DMS114 treated with DMSO at 0.1 percent for 48 hours (cell line): ENCODE data around the gene KLF5.
"Not testable (repeated sequence)": the region's sequence is repeated elsewhere in the genome, so short reads cannot be mapped to it uniquely, and the experiment has no call there.

Experiments
- DNase-seq: peaks from one replicate; lab custom pipeline; 2025; ENCODE audit not compliant: unreplicated experiment; lab: John Stamatoyannopoulos, UW

KLF5 gene

GRCh38 chr13:73082895-73083294, 24.1 kb downstream of the KLF5 start:
- DNase-seq: no peak

GRCh38 chr13:73088332-73088935, 29.6 kb downstream of the KLF5 start:
- no peak for DNase-seq

- DNase-seq: no peak
Measured at GRCh38 chr13:73089213-73089612, 30.4 kb downstream of the KLF5 start.

- DNase-seq: no peak
Measured at GRCh38 chr13:73090116-73090822, 31.5 kb downstream of the KLF5 start.

GRCh38 chr13:73090823-73091187, 32.0 kb downstream of the KLF5 start:
- DNase-seq: no peak

GRCh38 chr13:73092829-73093228, 34.0 kb downstream of the KLF5 start:
- no peak for DNase-seq

- DNase-seq: no peak
Measured at GRCh38 chr13:73096173-73096572, 37.4 kb downstream of the KLF5 start.

- no peak for DNase-seq
Measured at GRCh38 chr13:73096638-73097037, 37.8 kb downstream of the KLF5 start.

GRCh38 chr13:73100781-73101180, 42.0 kb downstream of the KLF5 start:
- not testable (repeated sequence) for DNase-seq

- no peak for DNase-seq
Measured at GRCh38 chr13:73101351-73102007, 42.7 kb downstream of the KLF5 start.

GRCh38 chr13:73103238-73103637, 44.4 kb downstream of the KLF5 start:
- no peak for DNase-seq

GRCh38 chr13:73106513-73107178, 47.8 kb downstream of the KLF5 start:
- no peak for DNase-seq

GRCh38 chr13:73107481-73107880, 48.7 kb downstream of the KLF5 start:
- no peak for DNase-seq

GRCh38 chr13:73107970-73108369, 49.2 kb downstream of the KLF5 start:
- no peak for DNase-seq

GRCh38 chr13:73109288-73109899, 50.6 kb downstream of the KLF5 start:
- no peak for DNase-seq

GRCh38 chr13:73109969-73110368, 51.2 kb downstream of the KLF5 start:
- no peak for DNase-seq

- no peak for DNase-seq
Measured at GRCh38 chr13:73110814-73111213, 52.0 kb downstream of the KLF5 start.

- DNase-seq: no peak
Measured at GRCh38 chr13:73111331-73111730, 52.5 kb downstream of the KLF5 start.

GRCh38 chr13:73119612-73120011, 60.8 kb downstream of the KLF5 start:
- DNase-seq: no peak
